ENCODE data around the gene CHAC2.

CHAC2 gene

GRCh38 chr2:53787614-53788289 is 20.1 kb downstream of the CHAC2 start:
- H3K27me3 ChIP-seq (ENCODE audit: control insufficient read depth in 5 of 5, insufficient read depth in 4 of 5, low read length in 5 of 5): no peaks in the 10 kb centered on the region
- H3K4me1 ChIP-seq (ENCODE audit: control insufficient read depth in 5 of 5, insufficient read depth in 5 of 5, low read length in 5 of 5): peaks cover 5 to 34% (median 33%) of the 10 kb centered on the region in 5 donors
- no peaks in the 10 kb centered on the region for H3K36me3 ChIP-seq (ENCODE audit: control insufficient read depth in 5 of 5, insufficient read depth in 5 of 5, low read length in 5 of 5)
- H3K4me3 ChIP-seq (ENCODE audit: low read depth in 1 of 5, low read length in 5 of 5): peak overlapping the region; percentile 97 to 100 (median 99)
- H3K9me3 ChIP-seq (ENCODE audit: control insufficient read depth in 5 of 5, low read length in 5 of 5): no peaks in the 10 kb centered on the region
- peak overlapping the region; percentile 87 for H3K27ac ChIP-seq (ENCODE audit: low read depth, low read length)
- H3K9ac ChIP-seq (ENCODE audit: low read length in 5 of 5): peak overlapping the region; percentile 80 to 100 (median 92)

- Histone ChIP-seq H3K4me1 (ENCODE audit: control insufficient read depth in 5 of 5, insufficient read depth in 5 of 5, low read length in 5 of 5) (peaks cover 0 to 4% (median 4%) of the 10 kb centered on the region in 5 donors), H3K4me3 (ENCODE audit: low read depth in 1 of 5, low read length in 5 of 5) (no peak overlapping the region), H3K27me3 (ENCODE audit: control insufficient read depth in 5 of 5, insufficient read depth in 4 of 5, low read length in 5 of 5) (no peaks in the 10 kb centered on the region), H3K9me3 (ENCODE audit: control insufficient read depth in 5 of 5, low read length in 5 of 5) (no peaks in the 10 kb centered on the region), H3K36me3 (ENCODE audit: control insufficient read depth in 5 of 5, insufficient read depth in 5 of 5, low read length in 5 of 5) (peaks cover 11 to 29% (median 20%) of the 10 kb centered on the region in 5 donors), H3K27ac (ENCODE audit: low read depth, low read length) (no peak overlapping the region), H3K9ac (ENCODE audit: low read length in 5 of 5) (no peak overlapping the region)
Measured at GRCh38 chr2:53793261-53793660, 25.7 kb downstream of the CHAC2 start.

DNA sequence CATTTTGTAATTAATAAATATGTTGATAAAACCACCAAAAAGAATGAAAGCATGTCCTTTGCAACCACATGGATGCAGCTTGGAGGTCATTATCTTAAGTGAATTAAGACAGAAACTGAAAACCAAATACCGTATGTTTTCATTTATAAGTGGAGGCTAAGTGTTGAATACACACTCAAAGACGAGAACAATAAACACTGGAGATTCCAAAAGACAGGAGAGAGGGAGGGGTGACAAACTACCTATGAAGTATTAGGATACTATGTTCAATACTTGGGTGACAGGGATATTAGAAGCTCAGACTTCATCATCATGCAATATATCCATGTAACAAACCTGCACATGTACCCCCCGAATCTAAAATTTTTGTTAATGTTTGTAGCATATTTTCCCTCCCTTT is 26.2 kb downstream of the CHAC2 start:
- Histone ChIP-seq H3K9me3 (ENCODE audit: control insufficient read depth in 5 of 5, low read length in 5 of 5) (no peaks in the 10 kb centered on the region), H3K27me3 (ENCODE audit: control insufficient read depth in 5 of 5, insufficient read depth in 4 of 5, low read length in 5 of 5) (no peaks in the 10 kb centered on the region), H3K27ac (ENCODE audit: low read depth, low read length) (no peak overlapping the region), H3K9ac (ENCODE audit: low read length in 5 of 5) (no peak overlapping the region), H3K4me1 (ENCODE audit: control insufficient read depth in 5 of 5, insufficient read depth in 5 of 5, low read length in 5 of 5) (no peaks in the 10 kb centered on the region), H3K36me3 (ENCODE audit: control insufficient read depth in 5 of 5, insufficient read depth in 5 of 5, low read length in 5 of 5) (peaks cover 15 to 35% (median 23%) of the 10 kb centered on the region in 5 donors), H3K4me3 (ENCODE audit: low read depth in 1 of 5, low read length in 5 of 5) (no peak overlapping the region)

GRCh38 chr2:53801547-53801946 is 33.9 kb downstream of the CHAC2 start:
- Histone ChIP-seq H3K36me3 (ENCODE audit: control insufficient read depth in 5 of 5, insufficient read depth in 5 of 5, low read length in 5 of 5) (peaks cover 30 to 69% (median 56%) of the 10 kb centered on the region in 5 donors), H3K27ac (ENCODE audit: low read depth, low read length) (no peak overlapping the region), H3K27me3 (ENCODE audit: control insufficient read depth in 5 of 5, insufficient read depth in 4 of 5, low read length in 5 of 5) (no peaks in the 10 kb centered on the region)

GRCh38 chr2:53802617-53803151 is 35.1 kb downstream of the CHAC2 start:
- no peak overlapping the region for H3K27ac ChIP-seq (ENCODE audit: low read depth, low read length)
- peaks cover 31 to 74% (median 58%) of the 10 kb centered on the region in 5 donors for H3K36me3 ChIP-seq (ENCODE audit: control insufficient read depth in 5 of 5, insufficient read depth in 5 of 5, low read length in 5 of 5)
- no peak overlapping the region for H3K9ac ChIP-seq (ENCODE audit: low read length in 5 of 5)

More at GRCh38 chr2:53801547-53801946, 33.9 kb downstream of the CHAC2 start:
- H3K9me3 ChIP-seq (ENCODE audit: control insufficient read depth in 5 of 5, low read length in 5 of 5): no peaks in the 10 kb centered on the region
- H3K4me3 ChIP-seq (ENCODE audit: low read depth in 1 of 5, low read length in 5 of 5): no peak overlapping the region
- H3K4me1 ChIP-seq (ENCODE audit: control insufficient read depth in 5 of 5, insufficient read depth in 5 of 5, low read length in 5 of 5): no peaks in the 10 kb centered on the region
- H3K9ac ChIP-seq (ENCODE audit: low read length in 5 of 5): no peak overlapping the region

GRCh38 chr2:53811601-53812000 is 44.0 kb downstream of the CHAC2 start:
- H3K4me1 ChIP-seq (ENCODE audit: control insufficient read depth in 5 of 5, insufficient read depth in 5 of 5, low read length in 5 of 5): peaks cover 0 to 5% (median 0%) of the 10 kb centered on the region in 5 donors
- H3K9me3 ChIP-seq (ENCODE audit: control insufficient read depth in 5 of 5, low read length in 5 of 5): no peaks in the 10 kb centered on the region
- H3K4me3 ChIP-seq (ENCODE audit: low read depth in 1 of 5, low read length in 5 of 5): no peak overlapping the region
- peaks cover 49 to 80% (median 63%) of the 10 kb centered on the region in 5 donors for H3K36me3 ChIP-seq (ENCODE audit: control insufficient read depth in 5 of 5, insufficient read depth in 5 of 5, low read length in 5 of 5)
- H3K27me3 ChIP-seq (ENCODE audit: control insufficient read depth in 5 of 5, insufficient read depth in 4 of 5, low read length in 5 of 5): no peaks in the 10 kb centered on the region
- H3K9ac ChIP-seq (ENCODE audit: low read length in 5 of 5): no peak overlapping the region
- no peak overlapping the region for H3K27ac ChIP-seq (ENCODE audit: low read depth, low read length)

More at GRCh38 chr2:53802617-53803151, 35.1 kb downstream of the CHAC2 start:
- Histone ChIP-seq H3K9me3 (ENCODE audit: control insufficient read depth in 5 of 5, low read length in 5 of 5) (no peaks in the 10 kb centered on the region), H3K4me3 (ENCODE audit: low read depth in 1 of 5, low read length in 5 of 5) (no peak overlapping the region), H3K4me1 (ENCODE audit: control insufficient read depth in 5 of 5, insufficient read depth in 5 of 5, low read length in 5 of 5) (no peaks in the 10 kb centered on the region), H3K27me3 (ENCODE audit: control insufficient read depth in 5 of 5, insufficient read depth in 4 of 5, low read length in 5 of 5) (no peaks in the 10 kb centered on the region)

GRCh38 chr2:53813151-53813550 is 45.5 kb downstream of the CHAC2 start:
- peaks cover 51 to 74% (median 60%) of the 10 kb centered on the region in 5 donors for H3K36me3 ChIP-seq (ENCODE audit: control insufficient read depth in 5 of 5, insufficient read depth in 5 of 5, low read length in 5 of 5)
- no peaks in the 10 kb centered on the region for H3K27me3 ChIP-seq (ENCODE audit: control insufficient read depth in 5 of 5, insufficient read depth in 4 of 5, low read length in 5 of 5)
- H3K27ac ChIP-seq (ENCODE audit: low read depth, low read length): no peak overlapping the region
- no peak overlapping the region for H3K9ac ChIP-seq (ENCODE audit: low read length in 5 of 5)
- H3K4me1 ChIP-seq (ENCODE audit: control insufficient read depth in 5 of 5, insufficient read depth in 5 of 5, low read length in 5 of 5): peaks cover 0 to 5% (median 0%) of the 10 kb centered on the region in 5 donors
- no peak overlapping the region for H3K4me3 ChIP-seq (ENCODE audit: low read depth in 1 of 5, low read length in 5 of 5)
- H3K9me3 ChIP-seq (ENCODE audit: control insufficient read depth in 5 of 5, low read length in 5 of 5): no peaks in the 10 kb centered on the region

DNA sequence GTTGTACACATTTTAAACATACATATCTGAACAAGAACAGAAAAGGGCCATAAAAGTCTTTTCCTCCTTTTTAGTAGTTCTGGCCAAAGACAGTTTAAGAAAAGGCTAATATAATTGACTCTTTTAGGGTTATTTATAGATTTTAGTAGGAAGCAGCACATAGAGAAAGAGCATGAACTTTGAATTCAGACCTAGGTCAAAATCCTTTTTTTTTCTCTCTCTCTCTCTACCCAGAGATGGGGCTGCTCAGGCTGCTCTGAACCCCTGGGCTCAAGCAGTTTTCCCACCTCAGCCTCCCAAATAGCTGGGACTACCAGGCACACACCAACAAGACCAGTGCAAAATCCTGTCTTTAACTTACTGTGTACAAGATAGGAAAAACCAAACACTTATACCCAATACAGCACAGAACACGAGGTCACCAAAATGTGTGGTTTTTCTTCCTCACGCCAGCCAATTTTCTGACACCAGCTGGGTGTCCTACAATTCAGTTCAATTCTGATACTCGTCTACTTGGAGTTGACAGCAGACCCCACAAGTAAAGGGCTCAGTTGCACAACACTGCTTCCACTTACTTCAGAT is 51.3 kb downstream of the CHAC2 start:
- Histone ChIP-seq H3K9ac (ENCODE audit: low read length in 5 of 5) (no peak overlapping the region), H3K4me3 (ENCODE audit: low read depth in 1 of 5, low read length in 5 of 5) (no peak overlapping the region), H3K27me3 (ENCODE audit: control insufficient read depth in 5 of 5, insufficient read depth in 4 of 5, low read length in 5 of 5) (no peaks in the 10 kb centered on the region), H3K27ac (ENCODE audit: low read depth, low read length) (no peak overlapping the region), H3K9me3 (ENCODE audit: control insufficient read depth in 5 of 5, low read length in 5 of 5) (no peaks in the 10 kb centered on the region), H3K4me1 (ENCODE audit: control insufficient read depth in 5 of 5, insufficient read depth in 5 of 5, low read length in 5 of 5) (peaks cover 0 to 11% (median 0%) of the 10 kb centered on the region in 5 donors), H3K36me3 (ENCODE audit: control insufficient read depth in 5 of 5, insufficient read depth in 5 of 5, low read length in 5 of 5) (peaks cover 10 to 38% (median 23%) of the 10 kb centered on the region in 5 donors)

DNA sequence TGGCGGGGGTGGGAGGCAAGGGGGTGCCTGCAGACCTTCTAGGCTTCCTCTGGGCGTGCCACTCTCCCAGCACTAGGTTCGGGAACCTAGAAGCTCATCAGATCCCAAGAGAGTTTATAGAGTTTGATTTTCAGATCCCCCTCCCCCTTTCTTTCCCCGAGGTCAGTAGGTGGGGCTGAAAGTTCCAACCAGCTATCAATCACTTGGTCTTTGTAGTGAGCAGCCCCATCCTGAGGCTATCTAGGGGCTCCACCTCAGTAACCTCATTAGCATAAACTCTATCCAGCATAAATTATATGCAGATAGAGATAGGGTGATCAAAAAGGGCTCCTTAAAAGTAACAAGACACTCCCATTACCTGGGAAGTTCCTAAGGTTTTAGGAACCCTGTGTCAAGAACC is 52.0 kb downstream of the CHAC2 start:
- peaks cover 0 to 11% (median 0%) of the 10 kb centered on the region in 5 donors for H3K4me1 ChIP-seq (ENCODE audit: control insufficient read depth in 5 of 5, insufficient read depth in 5 of 5, low read length in 5 of 5)
- H3K27me3 ChIP-seq (ENCODE audit: control insufficient read depth in 5 of 5, insufficient read depth in 4 of 5, low read length in 5 of 5): no peaks in the 10 kb centered on the region
- no peak overlapping the region for H3K27ac ChIP-seq (ENCODE audit: low read depth, low read length)
- H3K36me3 ChIP-seq (ENCODE audit: control insufficient read depth in 5 of 5, insufficient read depth in 5 of 5, low read length in 5 of 5): peaks cover 8 to 37% (median 22%) of the 10 kb centered on the region in 5 donors
- no peaks in the 10 kb centered on the region for H3K9me3 ChIP-seq (ENCODE audit: control insufficient read depth in 5 of 5, low read length in 5 of 5)
- H3K9ac ChIP-seq (ENCODE audit: low read length in 5 of 5): no peak overlapping the region
- H3K4me3 ChIP-seq (ENCODE audit: low read depth in 1 of 5, low read length in 5 of 5): no peak overlapping the region

DNA sequence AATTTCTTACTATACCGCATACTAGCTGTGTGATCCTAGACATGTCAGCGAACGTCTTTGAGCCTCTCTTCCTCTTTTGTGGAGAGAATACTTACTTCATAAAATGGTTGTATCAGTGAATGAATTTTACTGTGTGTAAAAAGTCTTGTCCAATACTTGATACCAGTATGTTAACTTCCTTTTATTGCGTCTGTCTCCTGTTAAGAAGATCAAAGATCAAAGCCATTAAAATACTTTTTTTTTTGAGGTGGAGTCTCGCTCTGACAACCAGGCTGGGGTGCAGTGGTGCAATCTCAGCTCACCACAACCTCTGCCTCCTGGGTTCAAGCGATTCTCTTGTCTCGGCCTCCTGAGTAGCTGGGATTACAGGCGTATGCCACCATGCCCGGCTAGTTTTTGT is 52.4 kb downstream of the CHAC2 start:
- no peaks in the 10 kb centered on the region for H3K27me3 ChIP-seq (ENCODE audit: control insufficient read depth in 5 of 5, insufficient read depth in 4 of 5, low read length in 5 of 5)
- H3K4me3 ChIP-seq (ENCODE audit: low read depth in 1 of 5, low read length in 5 of 5): no peak overlapping the region
- H3K36me3 ChIP-seq (ENCODE audit: control insufficient read depth in 5 of 5, insufficient read depth in 5 of 5, low read length in 5 of 5): peaks cover 8 to 37% (median 21%) of the 10 kb centered on the region in 5 donors
- H3K4me1 ChIP-seq (ENCODE audit: control insufficient read depth in 5 of 5, insufficient read depth in 5 of 5, low read length in 5 of 5): peaks cover 0 to 11% (median 0%) of the 10 kb centered on the region in 5 donors
- H3K9me3 ChIP-seq (ENCODE audit: control insufficient read depth in 5 of 5, low read length in 5 of 5): no peaks in the 10 kb centered on the region
- H3K27ac ChIP-seq (ENCODE audit: low read depth, low read length): no peak overlapping the region
- H3K9ac ChIP-seq (ENCODE audit: low read length in 5 of 5): no peak overlapping the region
